ENCODE measurements around the gene NUF2.

The NUF2 gene

DNA sequence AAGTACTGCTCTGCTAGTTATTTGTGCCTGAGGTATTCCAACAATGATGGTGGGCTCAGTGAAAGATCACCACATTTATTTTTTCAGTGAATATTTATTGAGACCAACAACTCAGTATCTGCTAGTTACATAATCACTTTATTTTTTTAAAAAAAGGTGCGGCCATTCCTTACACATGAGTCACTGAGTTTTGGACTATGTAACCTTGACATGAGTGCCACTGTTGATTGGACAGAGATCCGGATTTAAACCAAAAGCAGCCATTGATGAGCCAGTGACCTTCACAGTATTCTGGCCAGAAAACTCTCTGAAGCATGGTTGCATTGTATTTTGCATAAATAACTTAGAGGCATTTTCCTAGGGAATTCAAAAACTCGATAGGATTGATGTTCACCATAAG lies 79.5 kb downstream of the NUF2 start:
- DNase-seq (ENCODE audit: low spot score): no peak

All from AG08396 (cell line).